ENCODE measurements around the gene EEPD1.

EEPD1 gene

DNA sequence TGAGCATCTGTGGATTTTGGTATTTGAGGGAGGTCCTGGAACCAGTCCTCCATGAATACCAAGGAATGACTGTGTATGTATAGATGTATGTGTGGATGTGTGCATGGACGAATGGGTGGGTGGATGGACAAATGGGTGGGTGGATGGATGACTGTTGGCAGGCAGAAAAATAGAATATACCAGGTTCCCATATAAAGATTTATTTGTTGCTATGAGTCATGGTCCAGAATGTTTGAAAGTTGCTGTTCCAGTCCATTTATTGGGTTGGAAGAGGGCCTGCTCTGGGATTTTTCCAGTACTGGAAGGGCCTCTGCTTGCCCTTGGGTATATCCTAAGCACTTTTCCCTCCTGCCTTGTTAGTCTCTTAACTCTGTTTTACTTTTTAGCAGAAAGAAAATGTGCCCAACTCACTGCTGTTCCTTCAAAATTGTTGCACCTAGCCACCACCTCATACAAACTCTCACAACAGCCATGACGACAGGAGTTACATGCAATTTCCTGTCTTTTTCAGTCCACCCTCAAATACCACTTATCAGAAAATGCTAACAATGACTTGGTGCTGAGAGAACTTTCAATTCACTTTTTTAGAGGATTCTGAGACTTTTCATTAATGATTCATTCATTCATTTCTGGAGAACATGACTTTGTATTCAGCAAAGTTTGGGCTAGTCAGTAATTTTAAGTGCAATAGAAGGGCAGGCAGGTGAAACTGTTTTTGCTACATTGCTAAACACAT is 108.1 kb downstream of the EEPD1 start:
- DNase-seq (ENCODE audit: low read depth) = no peak

DNA sequence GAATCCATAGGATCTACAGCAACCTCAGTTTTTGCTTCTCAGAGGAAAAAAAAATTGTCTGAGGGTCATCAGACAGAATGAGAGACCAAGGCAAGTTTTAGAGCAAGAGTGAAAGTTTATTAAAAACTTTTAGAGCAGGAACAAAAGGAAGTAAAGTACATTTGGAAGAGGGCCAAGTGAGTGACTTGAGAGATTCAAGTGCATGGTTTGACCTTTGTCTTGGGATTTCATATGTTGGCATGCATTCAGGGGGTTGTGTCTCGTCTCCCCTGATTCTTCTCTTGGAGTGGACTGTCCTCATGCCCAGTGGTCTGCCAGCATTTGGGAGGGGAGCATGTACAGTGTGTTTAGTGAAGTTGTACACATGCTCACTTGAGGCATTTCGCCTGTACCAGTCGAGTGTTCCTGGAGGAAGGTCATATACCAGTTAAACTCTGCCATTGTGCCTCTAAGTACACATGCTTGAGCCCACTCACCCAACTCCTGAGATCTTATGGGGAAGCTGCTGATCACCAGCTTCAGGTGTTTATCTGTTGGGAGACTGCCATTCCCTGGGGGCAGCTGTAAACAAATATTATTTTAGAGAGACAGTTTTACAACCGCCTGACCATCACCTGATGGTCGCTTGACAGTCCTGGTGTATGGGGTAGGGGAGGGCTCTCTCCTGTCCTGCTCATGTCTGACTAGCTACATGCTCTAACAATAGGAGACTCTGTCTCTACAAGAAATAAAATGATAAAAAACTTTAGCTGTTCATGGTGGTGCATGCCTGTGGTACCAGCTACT is 109.4 kb downstream of the EEPD1 start:
- no peak for DNase-seq (ENCODE audit: low read depth)

DNA sequence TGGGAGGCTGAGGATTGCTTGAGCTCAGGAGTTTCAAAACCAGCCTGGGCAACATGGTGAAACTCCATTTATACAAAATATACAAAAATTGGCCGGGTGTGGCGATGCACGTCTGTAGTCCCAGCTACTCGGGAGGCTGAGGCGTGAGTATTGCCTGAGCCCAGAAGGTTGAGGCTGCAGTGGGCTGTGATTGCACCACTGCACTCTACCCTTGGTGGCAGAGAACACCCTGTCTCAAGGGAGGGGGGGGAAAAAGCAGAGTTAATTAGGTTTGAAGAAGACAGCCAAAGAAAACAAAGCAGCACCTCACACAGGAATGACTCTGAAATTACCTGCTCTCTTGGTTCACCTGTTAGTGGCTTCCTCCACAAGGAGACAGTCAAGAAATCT is 110.0 kb downstream of the EEPD1 start:
- DNase-seq (ENCODE audit: low read depth) = no peak

DNA sequence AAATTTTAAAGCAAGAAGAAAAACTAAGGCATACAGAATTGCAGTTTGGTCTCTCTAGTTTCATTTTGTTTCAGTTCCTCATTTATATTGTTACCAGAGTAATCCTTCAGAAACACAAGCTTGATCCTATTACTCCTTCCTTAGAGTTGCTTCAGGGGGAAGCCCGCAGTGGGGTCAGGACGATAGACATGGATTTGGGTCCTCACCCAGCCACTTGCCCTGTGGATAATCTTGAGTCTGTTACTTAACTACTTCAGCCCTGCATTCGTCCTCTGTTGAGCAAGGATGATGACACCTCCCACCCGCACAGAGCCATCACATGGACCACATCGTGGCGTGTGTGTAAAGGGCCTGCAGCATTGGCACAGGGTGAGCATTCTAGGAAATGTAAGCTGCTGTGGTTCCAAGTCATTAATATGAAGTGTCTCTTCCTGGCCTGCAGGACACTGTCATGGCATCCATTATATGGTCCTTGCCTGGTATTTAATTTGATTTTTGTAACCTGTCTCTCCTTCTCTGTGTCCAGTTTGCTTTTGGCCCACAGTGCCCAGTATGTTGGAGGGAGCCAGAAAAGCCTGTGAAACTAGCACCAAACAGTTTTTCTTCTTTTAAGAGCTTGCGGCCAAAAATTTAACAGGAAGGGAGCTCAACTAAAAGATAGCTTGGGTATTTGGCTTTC is 111.2 kb downstream of the EEPD1 start:
- no peak for DNase-seq (ENCODE audit: low read depth)

DNA sequence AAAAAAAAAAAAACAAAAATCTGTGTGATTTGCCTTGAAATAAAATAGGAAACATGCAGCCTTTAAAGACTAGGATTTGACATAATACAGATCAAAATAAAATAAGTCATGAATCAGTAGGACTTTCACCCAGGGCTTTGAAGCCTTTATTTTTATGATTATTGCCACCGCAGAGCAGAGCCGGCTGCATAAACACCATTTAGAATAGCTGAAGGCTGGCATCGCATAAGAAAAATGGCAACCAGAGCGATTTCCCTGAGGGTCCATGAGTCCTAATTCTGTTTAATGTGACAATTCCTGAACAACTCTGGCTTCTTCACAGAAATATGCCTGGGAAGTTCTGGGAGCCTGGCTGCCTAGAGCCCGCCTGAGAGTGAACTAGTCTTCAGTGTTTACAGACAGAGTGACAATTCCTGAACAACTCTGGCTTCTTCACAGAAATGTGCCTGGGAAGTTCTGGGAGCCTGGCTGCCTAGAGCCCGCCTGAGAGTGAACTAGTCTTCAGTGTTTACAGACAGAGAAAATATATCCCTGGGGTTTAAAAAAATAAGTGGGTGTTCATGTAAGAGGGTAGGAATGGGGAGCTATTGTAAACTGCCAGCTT is 112.0 kb downstream of the EEPD1 start:
- DNase-seq (ENCODE audit: low read depth) = no peak

DNA sequence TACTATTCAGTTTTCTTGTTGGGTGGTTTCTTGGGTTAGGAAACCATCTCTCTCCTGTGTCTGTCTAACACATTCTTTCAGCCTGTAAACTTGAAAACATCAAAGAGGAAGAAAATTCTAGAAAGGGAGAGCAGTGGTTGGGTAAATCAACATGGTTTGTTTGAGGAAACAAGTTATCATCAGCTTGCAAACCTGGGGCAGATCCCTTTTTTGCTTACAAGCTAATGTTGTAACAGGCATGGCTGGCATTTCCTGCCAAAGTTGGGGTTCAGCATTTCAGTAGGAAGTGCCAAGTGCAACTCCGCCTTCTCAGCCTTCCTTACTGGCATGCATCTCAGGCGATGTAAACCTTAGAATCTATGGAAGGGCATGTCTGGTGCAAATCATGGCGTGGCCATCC is 112.6 kb downstream of the EEPD1 start:
- DNase-seq (ENCODE audit: low read depth) = no peak

DNA sequence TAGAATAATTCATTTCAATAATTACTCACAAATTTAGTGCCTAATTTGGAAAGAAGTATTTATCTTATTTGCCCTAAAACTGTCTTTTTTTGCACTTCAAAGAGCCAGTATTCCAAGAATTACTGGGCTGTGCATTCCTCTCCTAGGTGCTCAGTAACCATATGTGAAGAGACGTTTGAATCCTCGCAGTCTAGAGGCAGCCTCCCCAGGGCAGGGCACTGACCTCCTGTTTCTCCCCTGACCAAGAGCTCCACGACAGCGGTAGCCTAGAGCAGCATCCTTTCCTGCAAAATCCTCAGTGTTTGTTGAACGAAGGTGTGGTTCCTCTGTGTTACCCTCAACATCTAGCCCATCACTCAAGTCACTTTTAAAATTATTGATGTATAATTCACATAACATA is 113.1 kb downstream of the EEPD1 start:
- no peak for DNase-seq (ENCODE audit: low read depth)

DNA sequence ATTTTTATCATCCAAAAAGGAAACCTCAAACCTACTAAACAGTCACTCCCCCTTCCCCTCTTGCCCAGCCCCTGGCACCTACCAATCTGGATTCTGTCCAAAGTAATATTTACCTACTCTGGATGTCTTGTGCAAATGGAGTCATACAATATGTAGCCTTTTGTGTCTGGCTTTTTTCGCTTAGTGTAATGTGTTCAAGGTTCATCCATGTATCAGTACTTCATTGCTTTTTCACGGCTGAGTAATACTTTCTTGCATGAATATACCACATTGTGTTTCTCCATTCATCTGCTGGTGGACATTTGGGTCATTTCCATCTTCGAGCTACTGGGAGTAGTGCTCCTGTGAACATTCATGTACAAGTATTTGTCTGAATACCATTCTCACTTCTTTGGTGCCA is 113.6 kb downstream of the EEPD1 start:
- no peak for DNase-seq (ENCODE audit: low read depth)

DNA sequence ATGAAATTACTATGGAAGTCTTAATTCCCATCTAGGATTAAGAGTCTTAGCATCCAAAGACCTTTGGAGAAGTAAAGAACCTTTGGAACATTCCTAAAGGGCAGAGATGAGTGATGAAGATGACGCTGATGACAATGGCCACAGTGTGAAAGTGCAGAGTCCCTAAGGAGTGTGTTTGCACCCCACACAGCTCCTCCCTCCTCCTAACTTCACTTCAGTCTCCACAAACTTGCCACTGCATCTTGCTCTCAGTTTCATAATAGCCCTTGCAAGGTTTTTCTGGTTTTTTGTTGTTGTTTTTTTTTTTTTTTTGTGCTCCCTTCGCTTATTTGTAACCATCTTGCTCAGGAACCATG is 119.1 kb downstream of the EEPD1 start:
- no peak for DNase-seq (ENCODE audit: low read depth)

DNA sequence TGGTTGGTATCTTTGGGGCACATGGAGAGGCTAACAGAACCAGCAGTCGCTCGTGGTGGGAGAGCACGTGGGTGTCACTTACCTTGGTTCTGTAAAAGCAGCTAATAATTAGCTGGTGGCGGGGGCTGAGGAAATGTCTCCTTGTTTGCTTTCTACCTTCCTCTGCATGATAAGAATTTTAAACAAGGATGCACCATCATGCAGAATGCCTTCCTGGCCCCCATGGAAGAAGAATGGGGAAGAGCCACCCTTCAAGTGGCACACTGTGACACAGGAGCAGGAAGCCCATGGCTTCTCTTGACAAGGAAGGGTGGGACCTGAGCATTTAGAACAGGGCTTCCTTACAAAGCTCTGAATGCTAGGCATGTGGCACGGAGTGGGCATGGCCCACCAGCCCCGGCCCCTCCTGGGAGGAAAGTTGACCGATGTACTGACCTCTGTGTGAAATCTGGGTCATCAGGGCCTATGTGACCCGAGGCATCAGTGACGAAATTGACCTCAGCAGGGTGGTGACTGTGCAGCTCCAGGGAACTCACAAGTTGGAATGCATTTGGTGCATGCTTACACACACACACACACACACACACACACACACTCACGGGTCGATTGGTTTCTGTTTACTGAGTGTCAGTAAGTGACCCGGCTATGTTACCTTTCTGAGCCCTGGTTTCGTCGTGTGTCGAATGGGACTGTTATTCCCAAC is 119.7 kb downstream of the EEPD1 start:
- DNase-seq (ENCODE audit: low read depth) = no peak

DNA sequence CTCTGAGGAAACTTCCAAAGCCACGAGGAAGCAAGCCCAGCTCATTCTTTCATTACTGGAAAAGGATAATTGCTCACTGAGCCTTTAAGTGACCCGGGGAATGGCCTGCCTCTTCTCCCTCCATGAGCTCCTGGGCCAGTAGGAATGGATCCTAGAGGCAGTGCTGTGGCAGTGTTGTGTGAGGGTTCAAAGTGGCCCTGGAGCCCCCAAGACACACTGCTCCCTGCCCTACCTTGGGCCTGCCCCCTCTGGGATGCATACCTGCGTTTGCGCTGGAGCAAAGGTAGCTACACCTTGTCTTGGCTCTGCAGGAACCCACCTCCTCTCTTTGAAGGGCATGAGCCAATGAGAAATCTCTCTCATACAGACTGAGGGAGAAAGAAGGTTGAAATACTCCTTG is 120.8 kb downstream of the EEPD1 start:
- DNase-seq (ENCODE audit: low read depth) = no peak

DNA sequence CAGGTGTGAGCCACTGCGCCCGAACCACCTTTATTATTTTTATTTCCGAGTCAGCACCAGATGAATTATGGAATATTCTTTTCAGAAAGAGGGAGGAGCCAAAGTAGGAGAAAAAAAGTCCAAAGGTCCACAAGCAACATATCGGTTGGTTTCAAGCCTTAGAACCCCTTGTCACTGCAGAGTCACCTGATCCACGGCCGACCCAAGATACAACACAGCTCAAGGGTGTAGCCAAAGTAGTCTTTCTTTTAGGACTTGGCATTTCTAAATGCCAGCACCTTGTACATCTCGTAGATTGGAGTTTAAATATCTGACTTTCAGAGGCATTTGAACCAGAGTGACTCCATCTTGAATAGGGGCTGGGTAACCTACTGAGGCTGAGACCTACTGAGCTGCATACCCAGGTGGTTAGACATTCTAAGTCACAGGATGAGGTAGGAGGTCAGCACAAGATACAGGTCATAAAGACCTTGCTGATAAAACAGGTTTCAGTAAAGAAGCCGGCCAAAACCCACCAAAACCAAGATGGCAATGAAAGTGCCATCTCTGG is 122.8 kb downstream of the EEPD1 start:
- DNase-seq (ENCODE audit: low read depth) = no peak

DNA sequence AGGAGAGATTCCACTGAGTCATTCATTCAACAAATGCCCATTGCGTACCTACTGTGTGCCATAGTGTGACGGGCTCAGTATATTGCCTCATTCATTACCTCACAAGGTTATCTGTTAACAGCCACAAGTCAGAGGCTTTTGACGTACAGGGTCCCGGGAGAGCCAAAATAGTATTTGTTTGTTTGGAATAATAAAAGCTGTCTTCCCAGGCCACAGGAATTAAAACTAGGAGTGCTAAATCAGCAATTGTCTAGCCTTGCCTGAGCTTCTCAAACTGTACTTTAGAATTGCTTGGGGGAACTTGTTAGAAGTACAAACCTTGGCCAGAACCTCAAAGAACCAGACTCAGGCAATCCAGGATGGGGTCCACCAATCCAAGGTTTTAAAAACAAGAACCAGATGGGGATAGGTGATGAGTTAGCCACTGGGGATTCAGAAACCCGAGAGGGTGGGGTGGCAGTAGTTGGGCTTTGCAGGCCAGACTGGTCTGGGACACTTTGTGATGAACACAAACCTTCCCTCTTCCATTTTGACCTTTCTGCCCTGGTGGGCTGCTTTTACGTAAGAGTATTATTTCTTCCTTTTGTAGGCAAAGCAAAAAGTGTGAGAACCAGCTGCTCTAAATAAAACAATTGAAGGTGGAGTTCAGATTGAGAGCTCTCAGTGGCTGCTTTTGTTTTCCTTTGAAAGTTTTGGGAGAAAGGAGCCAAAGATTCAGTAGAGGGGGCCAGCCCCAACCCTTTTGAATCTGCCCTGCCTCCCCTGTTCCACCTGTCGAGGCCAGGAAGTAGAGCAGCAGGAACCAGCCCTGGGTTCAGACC is 123.6 kb downstream of the EEPD1 start:
- DNase-seq (ENCODE audit: low read depth) = no peak

DNA sequence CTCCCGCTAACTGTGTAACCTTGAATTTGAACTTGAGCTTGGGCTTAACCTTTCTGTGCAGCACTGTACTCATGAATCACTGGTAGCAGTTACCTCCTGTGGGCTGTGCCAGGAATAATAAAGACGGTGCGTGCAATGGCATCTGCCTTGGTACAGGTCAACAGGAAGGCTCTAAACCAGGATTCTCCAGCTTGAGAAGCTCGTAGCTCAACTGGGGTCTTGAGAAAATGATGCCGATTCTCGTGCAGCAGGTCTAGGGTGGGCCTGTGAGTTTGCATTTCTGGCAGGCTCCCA is 124.1 kb downstream of the EEPD1 start:
- no peak for DNase-seq (ENCODE audit: low read depth)

DNA sequence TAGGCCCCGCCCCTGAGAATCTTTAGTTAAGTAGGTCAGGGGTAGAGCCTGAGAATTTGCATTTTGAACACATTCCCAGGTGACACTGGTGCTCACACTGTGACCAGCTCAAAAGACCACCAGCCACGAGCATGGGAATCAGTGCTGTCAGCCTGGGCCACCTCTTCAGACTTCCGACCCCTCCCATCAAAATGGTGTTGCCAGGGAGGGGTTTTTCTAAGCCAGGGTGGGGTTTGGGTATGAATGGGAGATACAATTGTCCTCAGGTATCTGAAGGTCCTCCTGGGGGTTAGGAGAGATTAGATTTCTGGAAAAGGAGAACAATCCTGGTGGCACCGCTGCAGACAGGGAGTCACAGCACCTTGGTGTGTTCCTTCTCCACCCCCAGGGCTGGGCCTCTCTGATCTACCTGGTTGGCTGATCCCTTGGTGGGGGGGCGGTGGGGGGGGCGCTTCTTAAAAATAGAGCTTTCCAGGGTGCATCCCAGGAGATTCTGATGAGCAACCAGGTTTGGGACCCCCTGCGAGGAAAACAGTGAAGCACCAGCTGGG is 125.1 kb downstream of the EEPD1 start:
- no peak for DNase-seq (ENCODE audit: low read depth)

DNA sequence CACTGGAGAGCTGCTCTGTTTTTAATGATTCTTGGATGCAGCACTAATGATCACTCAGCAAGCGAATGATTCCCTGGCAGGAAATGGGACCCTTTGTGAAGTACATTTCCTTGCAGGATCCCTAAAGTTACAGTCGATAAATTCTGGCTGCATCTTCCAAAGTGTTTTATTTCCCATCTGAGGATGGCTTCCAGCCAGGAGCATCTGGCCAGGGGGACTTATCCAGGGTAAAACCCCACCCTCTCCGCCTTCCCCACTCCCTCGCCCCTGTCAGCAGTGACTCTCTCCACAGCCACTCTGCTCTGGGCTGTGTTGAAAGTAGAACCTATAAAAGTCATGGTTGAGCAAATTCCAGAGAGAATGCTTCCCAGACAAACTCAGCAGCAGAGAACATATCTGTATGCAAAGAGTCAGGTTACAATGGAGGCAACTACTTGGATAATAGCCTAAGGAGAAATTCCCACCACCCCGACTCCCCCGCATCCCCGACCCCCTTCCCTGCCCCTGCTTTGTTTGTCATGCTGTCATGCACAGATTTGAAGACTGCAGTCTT is 125.6 kb downstream of the EEPD1 start:
- DNase-seq (ENCODE audit: low read depth) = no peak

DNA sequence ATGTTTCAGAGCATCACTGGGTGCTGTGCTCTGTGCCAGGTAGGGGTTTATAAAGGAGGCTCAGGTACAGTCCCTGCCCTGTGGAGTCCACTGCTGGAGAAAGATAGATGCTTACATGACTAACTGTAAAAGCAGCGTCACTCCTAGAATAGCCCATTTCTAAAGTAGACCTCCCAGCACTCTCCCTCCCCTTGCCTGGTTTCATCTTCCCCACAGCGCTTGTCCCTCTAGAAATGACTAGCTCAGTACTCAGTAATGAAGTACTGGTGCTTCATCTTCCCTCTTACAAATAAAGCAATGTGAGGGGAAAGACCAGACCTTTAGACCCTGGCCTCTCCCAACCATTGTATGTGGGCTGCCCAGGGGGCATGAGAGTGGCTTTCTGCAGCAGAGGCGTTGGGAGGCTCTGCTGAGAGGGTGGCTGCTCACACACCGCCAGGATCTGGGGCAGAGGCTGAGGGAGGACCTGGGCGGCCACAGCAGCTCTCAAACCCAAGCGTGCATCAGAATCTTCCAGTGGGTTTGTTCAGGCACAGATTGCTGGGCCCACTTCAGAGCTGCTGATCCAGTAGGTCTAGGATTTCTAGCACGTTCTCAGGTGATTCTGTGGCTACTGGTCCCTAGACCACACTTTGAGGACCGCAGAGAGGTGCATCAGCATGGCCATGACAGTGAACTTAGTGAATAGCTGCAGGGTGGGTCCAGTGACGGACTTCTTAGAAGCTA is 126.3 kb downstream of the EEPD1 start:
- no peak for DNase-seq (ENCODE audit: low read depth)

DNA sequence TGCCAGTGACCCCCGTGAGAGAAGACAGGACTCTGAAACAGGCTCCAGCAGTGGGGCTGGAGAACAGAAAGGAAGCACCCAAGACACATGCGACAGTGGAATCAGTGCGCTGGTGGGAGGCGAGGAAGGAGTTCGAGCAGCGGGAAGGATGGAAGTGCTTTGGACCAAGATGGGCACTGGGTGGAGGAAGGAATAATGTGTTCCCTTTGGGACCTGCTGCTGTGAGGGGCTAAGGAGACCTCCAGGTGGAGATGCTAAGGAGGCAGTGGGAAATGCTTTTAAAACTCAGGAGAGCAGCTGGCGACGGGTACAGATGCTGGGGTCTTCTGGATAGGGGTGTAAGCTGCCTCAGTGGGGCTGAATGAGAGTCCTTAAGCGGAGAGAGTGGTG is 126.9 kb downstream of the EEPD1 start:
- no peak for DNase-seq (ENCODE audit: low read depth)

DNA sequence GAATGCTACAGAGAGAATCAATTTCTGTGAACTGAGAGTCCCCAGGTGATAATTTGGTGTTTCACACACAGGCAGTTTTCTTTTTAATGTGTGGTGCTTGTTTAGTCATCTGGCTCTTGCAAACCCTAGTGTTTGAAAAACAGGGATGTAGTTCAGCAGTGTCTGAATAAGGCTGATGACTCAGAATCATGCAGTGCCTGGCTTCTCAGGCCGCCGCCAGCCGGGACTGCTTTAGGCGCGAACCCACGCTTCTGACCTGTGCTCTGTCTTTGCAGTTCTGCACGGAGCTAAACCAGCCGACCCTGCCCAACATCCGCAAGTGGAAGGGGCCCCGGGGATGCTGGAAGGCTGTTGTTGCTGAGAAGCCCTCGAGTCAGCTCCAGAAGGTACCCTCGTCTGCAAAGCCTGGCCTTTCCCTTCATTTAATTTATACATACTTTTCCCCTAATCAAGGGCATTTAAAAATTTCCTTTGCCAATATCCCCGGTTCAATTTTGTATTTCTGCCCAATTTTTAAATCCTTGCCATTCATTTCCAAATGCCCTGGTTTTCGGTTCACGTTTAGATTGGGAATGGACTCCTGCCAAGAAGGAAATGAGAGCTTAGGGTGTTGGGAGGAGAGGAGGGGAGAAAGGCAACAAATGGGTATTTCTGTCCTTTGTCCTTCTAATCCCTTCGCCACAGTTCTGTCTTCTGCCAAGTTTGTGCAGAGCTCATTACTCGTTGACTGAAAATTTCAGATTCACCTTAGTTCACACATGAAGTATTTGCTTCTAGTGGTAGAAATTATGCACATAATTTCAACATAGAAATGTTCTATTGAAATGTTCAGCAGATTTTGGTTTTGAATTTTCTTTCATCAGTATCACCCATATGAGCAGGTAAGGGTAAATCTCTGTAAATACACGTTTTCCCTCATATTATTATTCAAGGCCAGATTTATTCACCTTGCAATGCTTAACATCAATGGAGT is 128.1 kb downstream of the EEPD1 start:
- DNase-seq (ENCODE audit: low read depth) = peak; percentile 71

All from non-pigmented ciliary epithelial cell (primary cell).